Measurements from ENCODE around the gene CACNA1H. TPM values are rescaled to one million over a fixed set of nuclear protein-coding genes. Genes with fewer than 3 reads are reported as not detected.

The CACNA1H gene
- total RNA-seq, 1 donor from 2014 or later = 9.5 TPM

- no peak overlapping the region for H3K4me2 ChIP-seq
- no peak for DNase-seq (ENCODE audit: low spot score)
- Mint-ChIP-seq H3K27ac (no peak overlapping the region), H3K9me3 (no peaks in the 10 kb centered on the region), H3K27me3 (ENCODE audit: insufficient read depth, low read depth) (peaks cover 2% of the 10 kb centered on the region), H3K36me3 (peaks cover 4% of the 10 kb centered on the region), H3K4me1 (peaks cover 16% of the 10 kb centered on the region), H3K4me3 (no peak overlapping the region)
- H3K4me3 ChIP-seq = no peak overlapping the region
- H3K36me3 ChIP-seq = no peaks in the 10 kb centered on the region
- no peaks in the 10 kb centered on the region for H3K27me3 ChIP-seq
- no peak overlapping the region for H3K27ac ChIP-seq
- H3K4me1 ChIP-seq = peaks cover 21% of the 10 kb centered on the region
- H2AFZ ChIP-seq (replicated peaks) = no peak overlapping the region
- no peaks in the 10 kb centered on the region for H3F3A ChIP-seq (ENCODE audit: low read depth)
- H3K9ac ChIP-seq = no peak overlapping the region
- TF ChIP-seq CTCF (IDR thresholded peaks at IDR 0.05) (no peak), EZH2 (IDR thresholded peaks at IDR 0.05) (no peak)
- H4K20me1 ChIP-seq (ENCODE audit: low read depth) = peaks cover 89% of the 10 kb centered on the region
- no peaks in the 10 kb centered on the region for H3K9me3 ChIP-seq (ENCODE audit: low read depth)
- H3K79me2 ChIP-seq (ENCODE audit: low read depth) = peaks cover 19% of the 10 kb centered on the region
These were observed 15.9 kb downstream of the CACNA1H start for GRCh38 chr16:1168837-1169236.

GRCh38 chr16:1169285-1170075 lies 16.6 kb downstream of the CACNA1H start:
- H3K4me3 ChIP-seq = no peak overlapping the region
- Mint-ChIP-seq H3K36me3 (peaks cover 4% of the 10 kb centered on the region), H3K27ac (no peak overlapping the region), H3K9me3 (no peaks in the 10 kb centered on the region), H3K4me3 (peak overlapping the region; percentile 24), H3K27me3 (ENCODE audit: insufficient read depth, low read depth) (peaks cover 3% of the 10 kb centered on the region), H3K4me1 (peaks cover 16% of the 10 kb centered on the region)
- no peak overlapping the region for H3K9ac ChIP-seq
- no peak for DNase-seq (ENCODE audit: low spot score)
- H3K9me3 ChIP-seq (ENCODE audit: low read depth) = no peaks in the 10 kb centered on the region
- H3K27me3 ChIP-seq = no peaks in the 10 kb centered on the region
- peaks cover 19% of the 10 kb centered on the region for H3K79me2 ChIP-seq (ENCODE audit: low read depth)
- H4K20me1 ChIP-seq (ENCODE audit: low read depth) = peaks cover 82% of the 10 kb centered on the region
- peak overlapping the region; percentile 29 for H3K27ac ChIP-seq
- peaks cover 21% of the 10 kb centered on the region for H3K4me1 ChIP-seq
- TF ChIP-seq EZH2phosphoT487 (IDR thresholded peaks at IDR 0.05) = no peak
- no peak for TF ChIP-seq EZH2 (IDR thresholded peaks at IDR 0.05)
- no peak for TF ChIP-seq CTCF (IDR thresholded peaks at IDR 0.05)
- H3K36me3 ChIP-seq = no peaks in the 10 kb centered on the region
- H3F3A ChIP-seq (ENCODE audit: low read depth) = no peaks in the 10 kb centered on the region
- no peak overlapping the region for H2AFZ ChIP-seq (replicated peaks)
- peak overlapping the region; percentile 50 for H3K4me2 ChIP-seq

GRCh38 chr16:1170076-1170418 lies 17.1 kb downstream of the CACNA1H start:
- no peaks in the 10 kb centered on the region for H3K9me3 Mint-ChIP-seq
- H3K27ac Mint-ChIP-seq = no peak overlapping the region
- H3K27me3 ChIP-seq = no peaks in the 10 kb centered on the region
- H3K79me2 ChIP-seq (ENCODE audit: low read depth) = peaks cover 19% of the 10 kb centered on the region
- H3K9me3 ChIP-seq (ENCODE audit: low read depth) = no peaks in the 10 kb centered on the region
- peaks cover 79% of the 10 kb centered on the region for H4K20me1 ChIP-seq (ENCODE audit: low read depth)
- no peak overlapping the region for H3K9ac ChIP-seq
- peak overlapping the region; percentile 29 for H3K27ac ChIP-seq
- peak overlapping the region; percentile 50 for H3K4me2 ChIP-seq
- H3K36me3 Mint-ChIP-seq = peaks cover 4% of the 10 kb centered on the region
- no peak overlapping the region for H2AFZ ChIP-seq (replicated peaks)
- peaks cover 4% of the 10 kb centered on the region for H3K27me3 Mint-ChIP-seq (ENCODE audit: insufficient read depth, low read depth)
- H3K4me3 Mint-ChIP-seq = peak overlapping the region; percentile 24
- TF ChIP-seq EZH2 (IDR thresholded peaks at IDR 0.05) = no peak
- no peak for TF ChIP-seq CTCF (IDR thresholded peaks at IDR 0.05)
- TF ChIP-seq EZH2phosphoT487 (IDR thresholded peaks at IDR 0.05) = no peak
- peaks cover 16% of the 10 kb centered on the region for H3K4me1 Mint-ChIP-seq
- DNase-seq (ENCODE audit: low spot score) = peak; percentile 41
- H3K4me1 ChIP-seq = peaks cover 21% of the 10 kb centered on the region
- H3K36me3 ChIP-seq = no peaks in the 10 kb centered on the region
- H3F3A ChIP-seq (ENCODE audit: low read depth) = no peaks in the 10 kb centered on the region
- H3K4me3 ChIP-seq = no peak overlapping the region
